ENCODE data around the gene NBEAL1. TPM values are rescaled to one million over a fixed set of nuclear protein-coding genes. Genes with fewer than 3 reads are reported as not detected.
"Not testable (repeated sequence)": the region's sequence is repeated elsewhere in the genome, so short reads cannot be mapped to it uniquely, and the experiment has no call there.

NBEAL1 gene
- total RNA-seq, 5 donors from 2014 or later (not counting 1 experiment from before 2014, with no cell fraction given): 11.0 to 17.9 (median 14.3) TPM

- H3K4me3 ChIP-seq (ENCODE audit: control insufficient read depth in 1 of 2, extremely low read depth in 1 of 2, low read length in 1 of 2); H3K4me1 Mint-ChIP-seq; ATAC-seq (replicated peaks in 1 of 4); H3K4me1 ChIP-seq (ENCODE audit: control insufficient read depth in 1 of 2, extremely low read depth in 1 of 2, insufficient read depth in 2 of 2, low read length in 2 of 2); H3K27ac Mint-ChIP-seq; H3K27me3 Mint-ChIP-seq; H3K27me3 ChIP-seq (replicated peaks in 1 of 2; ENCODE audit: control insufficient read depth in 2 of 2, extremely low read depth in 1 of 2, insufficient read depth in 2 of 2, low read length in 1 of 2); H3K9me3 Mint-ChIP-seq; DNase-seq; H3K4me3 Mint-ChIP-seq; H3K27ac ChIP-seq (ENCODE audit: low read length); POLR2A ChIA-PET; H3K9me3 ChIP-seq: not testable (repeated sequence)
- CTCF ChIA-PET: interaction anchor here (0.7 kb wide), 2 partner anchors 11 to 1558 kb away, joined by 3 to 8 read pairs; no protein-coding TSS in a partner anchor
- H3K36me3 ChIP-seq (ENCODE audit: control insufficient read depth in 2 of 2, extremely low read depth in 1 of 2, insufficient read depth in 1 of 2, low read length in 1 of 2): peaks cover 0 to 13% of the 10 kb centered on the region in 2 donors
- peaks cover 27% of the 10 kb centered on the region for H3K36me3 Mint-ChIP-seq
- no CpG with 5 or more reads among the region's 4 CpGs for WGBS (ENCODE audit: insufficient coverage)
These were observed 95.8 kb downstream of the NBEAL1 start for GRCh38 chr2:203110496-203110895.

GRCh38 chr2:203112342-203112741, 97.7 kb downstream of the NBEAL1 start:
- peaks cover 28% of the 10 kb centered on the region for H3K36me3 Mint-ChIP-seq
- ATAC-seq (replicated peaks in 1 of 4) (no peak), DNase-seq (no peak)
- Histone ChIP-seq H3K36me3 (ENCODE audit: control insufficient read depth in 2 of 2, extremely low read depth in 1 of 2, insufficient read depth in 1 of 2, low read length in 1 of 2) (peaks cover 0 to 13% of the 10 kb centered on the region in 2 donors), H3K4me3 (ENCODE audit: control insufficient read depth in 1 of 2, extremely low read depth in 1 of 2, low read length in 1 of 2) (no peak overlapping the region), H3K27me3 (replicated peaks in 1 of 2; ENCODE audit: control insufficient read depth in 2 of 2, extremely low read depth in 1 of 2, insufficient read depth in 2 of 2, low read length in 1 of 2) (no peaks in the 10 kb centered on the region), H3K4me1 (ENCODE audit: control insufficient read depth in 1 of 2, extremely low read depth in 1 of 2, insufficient read depth in 2 of 2, low read length in 2 of 2) (no peaks in the 10 kb centered on the region), H3K9me3 (no peaks in the 10 kb centered on the region), H3K27ac (ENCODE audit: low read length) (no peak overlapping the region)
- no peak overlapping the region for H3K27ac Mint-ChIP-seq
- ChIA-PET POLR2A (interaction anchor here in 1 of 2 donors (0.6 kb wide), 1 partner anchor 38 kb away, joined by 5 read pairs; no protein-coding TSS in a partner anchor), CTCF (interaction anchor here in 1 of 2 donors (0.5 kb wide), 1 partner anchor 75 kb away, joined by 5 read pairs; no protein-coding TSS in a partner anchor)
- WGBS (ENCODE audit: insufficient coverage): no CpG with 5 or more reads among the region's 2 CpGs
- H3K27me3 Mint-ChIP-seq: no peaks in the 10 kb centered on the region
- H3K4me1 Mint-ChIP-seq: no peaks in the 10 kb centered on the region
- H3K9me3 Mint-ChIP-seq: no peaks in the 10 kb centered on the region
- H3K4me3 Mint-ChIP-seq: no peak overlapping the region

- H3K4me3 Mint-ChIP-seq; H3K27ac ChIP-seq (ENCODE audit: low read length); H3K4me1 Mint-ChIP-seq; POLR2A ChIA-PET; H3K9me3 Mint-ChIP-seq; H3K9me3 ChIP-seq; H3K4me3 ChIP-seq (ENCODE audit: control insufficient read depth in 1 of 2, extremely low read depth in 1 of 2, low read length in 1 of 2); H3K27me3 ChIP-seq (replicated peaks in 1 of 2; ENCODE audit: control insufficient read depth in 2 of 2, extremely low read depth in 1 of 2, insufficient read depth in 2 of 2, low read length in 1 of 2); CTCF ChIA-PET; H3K36me3 ChIP-seq (ENCODE audit: control insufficient read depth in 2 of 2, extremely low read depth in 1 of 2, insufficient read depth in 1 of 2, low read length in 1 of 2); H3K27ac Mint-ChIP-seq; H3K27me3 Mint-ChIP-seq; DNase-seq; ATAC-seq (replicated peaks in 1 of 4); H3K4me1 ChIP-seq (ENCODE audit: control insufficient read depth in 1 of 2, extremely low read depth in 1 of 2, insufficient read depth in 2 of 2, low read length in 2 of 2): not testable (repeated sequence)
- whole genome bisulfite sequencing (ENCODE audit: insufficient coverage): 98% methylated on average over 5 of the region's 7 CpGs
- H3K36me3 Mint-ChIP-seq: peaks cover 23% of the 10 kb centered on the region
These were observed 100.6 kb downstream of the NBEAL1 start for GRCh38 chr2:203115201-203115700.

- no peak overlapping the region for H3K27ac ChIP-seq (ENCODE audit: low read length)
- H3K27ac Mint-ChIP-seq: no peak overlapping the region
- H3K27me3 Mint-ChIP-seq: no peaks in the 10 kb centered on the region
- no peak for ATAC-seq (replicated peaks in 1 of 4)
- DNase-seq: peak in 1 of 35 experiments; percentile 13
- WGBS (ENCODE audit: insufficient coverage): no CpG with 5 or more reads among the region's 1 CpG
- CTCF ChIA-PET: no interaction called here
- H3K4me3 Mint-ChIP-seq: no peak overlapping the region
- no peak overlapping the region for H3K4me3 ChIP-seq (ENCODE audit: control insufficient read depth in 1 of 2, extremely low read depth in 1 of 2, low read length in 1 of 2)
- no peaks in the 10 kb centered on the region for H3K36me3 ChIP-seq (ENCODE audit: control insufficient read depth in 2 of 2, extremely low read depth in 1 of 2, insufficient read depth in 1 of 2, low read length in 1 of 2)
- POLR2A ChIA-PET: no interaction called here
- peaks cover 17% of the 10 kb centered on the region for H3K36me3 Mint-ChIP-seq
- H3K9me3 Mint-ChIP-seq: no peaks in the 10 kb centered on the region
- no peaks in the 10 kb centered on the region for H3K4me1 Mint-ChIP-seq
- no peaks in the 10 kb centered on the region for H3K9me3 ChIP-seq
- H3K4me1 ChIP-seq (ENCODE audit: control insufficient read depth in 1 of 2, extremely low read depth in 1 of 2, insufficient read depth in 2 of 2, low read length in 2 of 2): no peaks in the 10 kb centered on the region
- no peaks in the 10 kb centered on the region for H3K27me3 ChIP-seq (replicated peaks in 1 of 2; ENCODE audit: control insufficient read depth in 2 of 2, extremely low read depth in 1 of 2, insufficient read depth in 2 of 2, low read length in 1 of 2)
These were observed 107.8 kb downstream of the NBEAL1 start for GRCh38 chr2:203122317-203122986.

GRCh38 chr2:203126996-203127395, 112.3 kb downstream of the NBEAL1 start:
- Mint-ChIP-seq H3K27me3 (no peaks in the 10 kb centered on the region), H3K27ac (no peak overlapping the region), H3K4me3 (no peak overlapping the region), H3K4me1 (no peaks in the 10 kb centered on the region), H3K36me3 (peaks cover 30% of the 10 kb centered on the region), H3K9me3 (no peaks in the 10 kb centered on the region)
- 100% methylated on average over 1 of the region's 2 CpGs for WGBS (ENCODE audit: insufficient coverage)
- no peaks in the 10 kb centered on the region for H3K9me3 ChIP-seq
- H3K4me3 ChIP-seq (ENCODE audit: control insufficient read depth in 1 of 2, extremely low read depth in 1 of 2, low read length in 1 of 2): no peak overlapping the region
- H3K27me3 ChIP-seq (replicated peaks in 1 of 2; ENCODE audit: control insufficient read depth in 2 of 2, extremely low read depth in 1 of 2, insufficient read depth in 2 of 2, low read length in 1 of 2): no peaks in the 10 kb centered on the region
- ChIA-PET POLR2A (no interaction called here), CTCF (no interaction called here)
- H3K27ac ChIP-seq (ENCODE audit: low read length): no peak overlapping the region
- no peaks in the 10 kb centered on the region for H3K36me3 ChIP-seq (ENCODE audit: control insufficient read depth in 2 of 2, extremely low read depth in 1 of 2, insufficient read depth in 1 of 2, low read length in 1 of 2)
- DNase-seq (no peak), ATAC-seq (replicated peaks in 1 of 4) (no peak)
- no peaks in the 10 kb centered on the region for H3K4me1 ChIP-seq (ENCODE audit: control insufficient read depth in 1 of 2, extremely low read depth in 1 of 2, insufficient read depth in 2 of 2, low read length in 2 of 2)

GRCh38 chr2:203135105-203135504, 120.4 kb downstream of the NBEAL1 start:
- ChIA-PET POLR2A (no interaction called here), CTCF (no interaction called here)
- Mint-ChIP-seq H3K36me3 (peaks cover 7% of the 10 kb centered on the region), H3K27ac (no peak overlapping the region), H3K4me3 (no peak overlapping the region), H3K4me1 (no peaks in the 10 kb centered on the region), H3K9me3 (no peaks in the 10 kb centered on the region), H3K27me3 (no peaks in the 10 kb centered on the region)
- H3K27me3 ChIP-seq (replicated peaks in 1 of 2; ENCODE audit: control insufficient read depth in 2 of 2, extremely low read depth in 1 of 2, insufficient read depth in 2 of 2, low read length in 1 of 2): no peaks in the 10 kb centered on the region
- H3K9me3 ChIP-seq: no peaks in the 10 kb centered on the region
- WGBS (ENCODE audit: insufficient coverage): 100% methylated on average over 2 of the region's 4 CpGs
- no peak overlapping the region for H3K4me3 ChIP-seq (ENCODE audit: control insufficient read depth in 1 of 2, extremely low read depth in 1 of 2, low read length in 1 of 2)
- DNase-seq: no peak
- no peaks in the 10 kb centered on the region for H3K4me1 ChIP-seq (ENCODE audit: control insufficient read depth in 1 of 2, extremely low read depth in 1 of 2, insufficient read depth in 2 of 2, low read length in 2 of 2)
- no peak overlapping the region for H3K27ac ChIP-seq (ENCODE audit: low read length)
- ATAC-seq (replicated peaks in 1 of 4): no peak
- H3K36me3 ChIP-seq (ENCODE audit: control insufficient read depth in 2 of 2, extremely low read depth in 1 of 2, insufficient read depth in 1 of 2, low read length in 1 of 2): no peaks in the 10 kb centered on the region

Data from T-cell (primary cell).